Measurements from ENCODE around the gene WDR70. TPM values are rescaled to one million over a fixed set of nuclear protein-coding genes. Genes with fewer than 3 reads are reported as not detected.

The WDR70 gene
- polyA plus RNA-seq, 4 donors: 45.5 to 57.2 (median 55.1) TPM

DNA sequence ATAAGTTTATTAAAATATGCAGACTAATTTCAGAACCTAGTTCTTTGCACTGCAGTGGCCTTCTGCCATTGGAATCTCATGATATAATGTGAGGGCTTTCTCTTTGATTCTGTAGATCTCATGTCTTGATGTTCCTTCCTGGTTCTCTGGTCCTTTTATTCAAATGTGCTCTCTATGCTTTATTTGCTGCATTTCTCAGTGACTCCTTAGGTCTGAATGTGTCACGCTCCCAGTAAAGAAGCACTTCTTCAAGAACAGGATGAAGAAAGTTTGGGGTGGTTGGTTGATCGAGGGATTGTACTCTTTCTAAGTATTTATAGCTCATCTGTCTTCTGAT, 338.1 kb downstream of the WDR70 start:
- no peak for DNase-seq (ENCODE audit: low read depth in 4 of 4, low spot score in 3 of 4)

DNA sequence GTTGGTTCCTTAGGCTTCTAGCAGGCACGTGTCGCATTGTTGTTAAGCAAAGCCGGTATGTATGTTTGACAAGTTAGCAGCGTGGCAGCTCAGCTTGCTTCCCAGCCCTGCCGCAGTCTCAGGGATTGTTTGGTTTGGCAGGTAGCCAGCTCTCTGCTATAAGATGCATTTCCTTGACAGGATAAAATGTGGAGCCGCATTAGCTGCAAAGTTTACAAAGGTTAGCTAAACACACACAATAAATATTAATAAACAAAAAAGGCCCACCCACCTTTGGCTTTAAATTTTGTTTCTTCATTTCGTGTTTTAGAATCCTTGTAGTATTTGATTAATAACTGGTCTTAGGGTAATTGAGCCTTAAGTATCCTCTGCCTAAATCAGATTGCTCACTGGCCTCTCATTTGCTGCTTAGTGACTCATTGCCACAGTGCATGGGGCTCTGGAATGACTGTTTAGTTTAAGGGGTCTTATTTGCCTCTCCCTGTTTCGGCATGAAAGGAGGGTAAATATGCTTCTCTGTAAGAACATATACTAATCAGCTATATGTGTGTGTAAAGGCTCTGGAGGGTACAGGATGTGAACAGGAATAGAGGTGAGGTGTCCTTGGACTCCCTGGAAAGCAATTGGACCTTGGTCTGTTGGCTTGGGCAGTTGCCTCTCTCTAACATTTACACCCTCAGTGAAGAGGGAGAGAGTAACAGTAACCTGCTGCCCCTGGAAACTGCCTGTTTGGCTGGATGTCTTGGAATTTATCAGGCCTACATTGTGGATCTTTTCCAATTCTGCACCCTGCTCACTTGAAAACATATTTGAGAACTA, 338.7 kb downstream of the WDR70 start:
- peak; percentile 70 to 82 (median 72) for DNase-seq (ENCODE audit: low read depth in 4 of 4, low spot score in 3 of 4)

DNA sequence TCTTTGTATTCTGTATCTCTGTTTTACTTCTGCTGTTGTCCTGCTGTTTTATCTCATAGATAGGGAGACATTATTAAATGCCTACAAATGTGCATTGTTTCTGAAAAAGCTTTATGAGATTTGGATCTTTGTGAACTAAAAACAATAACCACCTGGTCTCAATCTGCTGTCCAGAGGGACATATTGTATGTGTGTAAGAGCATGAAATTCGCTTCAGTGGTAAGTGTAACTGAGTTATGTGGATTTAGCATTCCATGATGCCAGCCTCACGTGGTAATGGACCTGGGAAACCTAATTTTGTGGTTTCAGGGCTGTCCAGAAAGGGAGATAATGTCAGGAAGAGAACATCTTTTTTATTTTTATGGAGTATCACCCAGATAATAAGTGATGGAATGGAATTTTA, 341.4 kb downstream of the WDR70 start:
- DNase-seq (ENCODE audit: low read depth in 4 of 4, low spot score in 3 of 4): no peak

DNA sequence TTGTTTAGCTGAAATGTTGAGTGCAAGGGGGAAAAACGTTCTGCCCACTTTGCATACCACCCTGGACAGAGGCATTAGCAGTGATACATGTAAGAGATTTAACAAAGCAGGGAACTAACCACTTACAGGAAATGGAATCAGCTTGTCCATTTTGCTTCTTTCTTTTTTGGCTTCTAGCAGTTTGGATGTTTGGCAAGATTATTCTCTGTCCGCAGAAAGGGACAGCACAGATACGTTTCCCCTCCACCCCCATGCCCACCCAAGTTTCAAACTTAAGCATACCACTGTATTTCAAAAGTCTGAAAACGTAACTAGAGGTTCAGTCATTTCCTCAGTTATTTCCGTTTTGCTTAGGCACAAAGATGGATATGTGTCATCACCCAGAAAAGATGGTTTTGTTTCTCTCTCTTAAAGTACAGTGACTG, 342.3 kb downstream of the WDR70 start:
- no peak for DNase-seq (ENCODE audit: low read depth in 4 of 4, low spot score in 3 of 4)

DNA sequence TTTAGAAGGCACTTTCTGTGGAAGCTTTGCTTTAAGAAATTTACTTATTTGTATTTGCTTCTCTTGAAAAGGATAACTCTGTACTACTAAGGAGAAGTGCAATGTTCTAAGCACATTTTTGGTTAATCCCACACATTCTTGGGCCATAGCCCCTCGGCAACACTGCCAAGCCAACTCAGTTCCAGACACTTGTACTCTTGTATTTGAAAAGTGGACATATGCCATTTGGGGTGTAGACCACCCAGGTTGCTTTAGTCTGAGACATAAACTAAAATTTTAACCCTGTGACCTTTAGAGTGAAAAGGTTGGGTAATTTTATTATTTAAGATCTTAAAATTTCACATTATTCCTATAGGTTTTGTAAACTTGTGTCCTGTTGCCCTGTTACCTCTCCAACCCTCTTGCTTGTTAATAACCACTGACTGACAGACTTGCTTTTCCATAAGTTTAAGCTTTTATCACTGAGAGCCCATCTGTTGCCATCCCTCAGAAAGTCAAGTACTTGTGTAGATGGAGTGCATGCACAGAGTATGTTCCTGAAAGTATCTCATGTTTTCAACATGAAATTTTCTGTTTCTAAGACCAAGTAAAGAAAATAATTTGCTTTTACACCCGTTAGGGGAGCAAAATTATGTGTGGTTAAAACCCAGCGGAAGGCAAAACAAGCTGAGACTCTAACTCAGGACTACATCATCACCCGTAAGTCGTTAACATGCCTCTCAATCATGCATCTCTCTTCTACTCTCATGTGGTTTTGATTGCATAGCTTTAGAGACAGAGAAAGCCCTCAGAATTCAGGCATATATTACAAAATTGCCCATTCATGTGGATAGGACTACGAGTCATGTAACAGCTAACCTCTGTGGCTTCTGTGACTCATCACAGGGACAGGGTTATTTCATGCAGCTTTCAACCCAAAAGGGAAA, 343.4 kb downstream of the WDR70 start:
- no peak for DNase-seq (ENCODE audit: low read depth in 4 of 4, low spot score in 3 of 4)

DNA sequence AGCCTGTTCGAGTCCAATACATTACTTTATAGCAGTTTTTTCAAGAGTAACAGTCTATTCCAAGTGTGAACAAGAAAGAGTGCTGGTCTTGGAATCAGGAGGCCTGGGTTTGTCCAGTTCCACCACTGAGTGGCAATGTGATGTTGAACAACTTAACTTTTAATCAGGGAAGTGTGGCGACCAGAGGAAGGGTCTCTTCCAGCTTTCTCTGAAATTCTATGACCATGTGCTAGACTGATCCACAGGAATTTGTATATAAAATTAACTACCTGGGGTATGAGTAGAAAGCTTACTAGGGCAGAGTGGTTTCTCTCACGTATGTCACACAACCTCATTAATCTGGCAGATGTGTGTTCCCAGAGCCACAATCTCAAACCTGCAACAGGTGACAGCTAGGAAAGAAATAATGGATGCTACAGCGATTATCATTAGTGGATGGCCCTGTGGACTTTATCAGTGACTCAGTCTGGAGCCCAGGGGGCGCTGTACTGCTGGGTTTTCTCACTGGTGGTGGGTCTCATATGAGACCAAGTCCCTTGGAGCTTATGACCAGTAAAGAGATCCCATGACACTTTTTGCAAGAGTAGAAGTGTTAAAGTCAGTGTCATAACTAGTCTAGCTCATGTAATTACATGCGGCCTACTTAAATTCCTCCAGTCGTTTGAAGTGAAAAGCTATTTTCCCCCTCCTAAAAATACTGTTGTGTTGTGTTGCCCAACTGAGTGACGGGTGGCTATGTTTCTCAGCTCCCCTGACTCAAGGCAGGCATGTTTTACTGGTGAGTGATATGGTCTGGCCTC, 344.2 kb downstream of the WDR70 start:
- DNase-seq (ENCODE audit: low read depth in 4 of 4, low spot score in 3 of 4): no peak

DNA sequence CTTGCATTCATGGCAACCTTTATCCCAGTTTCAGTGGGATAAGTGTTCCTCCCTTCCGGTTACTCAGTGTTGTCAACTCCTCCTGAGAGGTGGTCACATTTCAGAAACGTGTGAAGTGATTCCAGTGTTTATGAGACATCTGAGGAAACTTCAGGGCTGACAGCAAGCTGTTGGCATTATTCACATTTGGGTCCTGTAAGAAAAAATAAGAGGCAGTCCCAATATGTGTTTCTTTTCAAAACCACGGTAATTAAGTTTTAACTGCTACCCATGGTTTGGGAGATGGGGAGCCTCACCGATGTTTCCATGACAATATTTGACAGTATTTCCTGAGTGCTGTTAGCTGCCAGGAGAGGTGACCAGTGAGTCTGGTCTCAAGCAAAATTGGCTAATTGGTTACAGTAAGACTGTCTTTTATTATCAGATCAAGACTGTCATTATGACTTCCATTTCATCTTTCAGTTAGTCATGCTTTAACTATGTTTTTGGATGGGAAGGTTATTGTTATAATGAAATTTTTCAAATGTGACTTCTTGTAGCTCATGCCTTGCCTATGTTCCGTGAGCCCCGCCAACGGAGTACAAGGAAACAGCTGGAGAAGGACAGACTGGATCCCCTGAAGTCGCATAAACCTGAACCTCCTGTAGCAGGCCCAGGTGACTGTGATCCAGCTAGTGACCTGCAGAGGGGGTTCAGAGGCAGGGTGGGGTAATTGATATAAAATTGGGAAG, 345.4 kb downstream of the WDR70 start:
- no peak for DNase-seq (ENCODE audit: low read depth in 4 of 4, low spot score in 3 of 4)

DNA sequence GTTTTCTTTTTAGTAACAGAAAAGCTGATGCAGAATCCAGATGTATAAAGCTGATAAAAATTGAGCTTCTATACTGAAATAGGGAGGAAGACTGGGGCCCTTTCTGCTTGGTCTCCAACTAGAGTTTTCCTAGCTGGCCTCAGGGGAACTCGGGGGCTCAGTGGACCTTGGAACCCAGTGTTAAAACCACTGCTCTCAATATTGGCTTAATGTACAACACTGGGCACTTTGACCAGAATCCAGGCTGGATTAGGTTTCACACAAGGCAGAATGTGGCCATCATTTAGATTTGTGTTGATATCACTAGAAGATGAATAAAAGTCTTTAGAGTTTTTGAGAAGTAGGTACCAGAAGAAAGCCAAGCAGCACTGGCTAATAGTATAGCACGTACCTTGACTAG, 346.1 kb downstream of the WDR70 start:
- DNase-seq (ENCODE audit: low read depth in 4 of 4, low spot score in 3 of 4): no peak

DNA sequence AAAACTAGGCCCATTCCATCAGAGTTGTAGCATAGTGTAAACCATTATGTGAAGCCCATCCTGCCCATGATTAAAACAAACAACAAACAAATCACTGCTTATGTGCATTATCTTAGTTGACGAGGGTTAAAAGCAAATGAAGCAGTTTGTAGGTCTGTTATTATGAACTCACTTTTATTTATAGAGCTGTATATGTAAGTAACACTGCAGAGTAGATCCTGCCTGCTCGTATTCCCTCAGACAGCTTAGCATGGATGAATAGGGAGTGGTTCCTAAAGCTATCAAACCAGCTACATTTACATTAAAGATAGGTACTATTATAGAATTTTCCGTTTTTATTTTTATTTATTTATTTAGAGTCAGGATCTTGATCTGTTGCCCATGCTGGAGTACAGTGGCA, 348.1 kb downstream of the WDR70 start:
- DNase-seq (ENCODE audit: low read depth in 4 of 4, low spot score in 3 of 4): no peak

DNA sequence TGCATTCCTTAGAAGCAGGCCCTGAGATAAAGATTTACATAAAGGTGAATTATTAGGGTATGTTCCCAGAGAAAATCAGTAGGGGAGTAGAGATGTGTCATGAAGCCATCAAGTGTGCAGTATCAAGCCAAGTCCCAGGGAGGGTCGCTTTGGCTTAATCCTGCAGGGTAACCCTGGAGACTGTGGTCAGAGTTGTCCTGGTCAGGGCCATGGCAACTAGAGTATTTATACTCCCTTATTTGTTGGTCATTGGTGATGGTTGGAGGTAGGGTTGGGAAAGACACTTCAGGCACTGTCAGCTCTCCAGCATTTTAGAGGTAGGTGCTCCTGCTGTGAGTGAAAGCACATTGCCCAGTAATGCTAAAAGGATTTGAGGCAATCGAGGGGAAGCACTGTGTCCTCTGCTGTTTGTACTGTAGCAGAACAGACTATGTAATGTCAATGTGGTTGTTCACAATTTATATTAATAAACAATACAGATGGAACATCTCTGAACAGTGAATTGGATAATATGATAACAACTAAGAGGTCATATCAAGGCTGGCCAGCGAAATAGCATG, 351.9 kb downstream of the WDR70 start:
- no peak for DNase-seq (ENCODE audit: low read depth in 4 of 4, low spot score in 3 of 4)

DNA sequence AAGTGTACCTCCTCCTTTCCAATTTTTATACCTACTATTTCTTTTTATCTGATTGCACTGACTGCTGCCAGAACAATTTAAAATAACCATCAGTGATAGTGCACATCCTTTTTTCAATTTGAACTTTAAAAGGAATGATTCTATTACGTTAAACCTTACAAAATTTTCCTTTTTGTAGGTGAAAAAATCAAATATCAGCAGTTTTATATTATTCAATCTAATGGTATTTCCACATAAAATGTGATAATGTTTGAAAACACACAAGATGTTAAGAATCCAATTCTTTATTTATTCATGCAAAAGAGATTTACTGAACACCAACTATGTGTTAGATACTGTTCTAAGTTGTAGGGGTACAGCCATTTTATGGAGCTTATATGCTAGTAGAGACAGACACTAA, 355.0 kb downstream of the WDR70 start:
- no peak for DNase-seq (ENCODE audit: low read depth in 4 of 4, low spot score in 3 of 4)

DNA sequence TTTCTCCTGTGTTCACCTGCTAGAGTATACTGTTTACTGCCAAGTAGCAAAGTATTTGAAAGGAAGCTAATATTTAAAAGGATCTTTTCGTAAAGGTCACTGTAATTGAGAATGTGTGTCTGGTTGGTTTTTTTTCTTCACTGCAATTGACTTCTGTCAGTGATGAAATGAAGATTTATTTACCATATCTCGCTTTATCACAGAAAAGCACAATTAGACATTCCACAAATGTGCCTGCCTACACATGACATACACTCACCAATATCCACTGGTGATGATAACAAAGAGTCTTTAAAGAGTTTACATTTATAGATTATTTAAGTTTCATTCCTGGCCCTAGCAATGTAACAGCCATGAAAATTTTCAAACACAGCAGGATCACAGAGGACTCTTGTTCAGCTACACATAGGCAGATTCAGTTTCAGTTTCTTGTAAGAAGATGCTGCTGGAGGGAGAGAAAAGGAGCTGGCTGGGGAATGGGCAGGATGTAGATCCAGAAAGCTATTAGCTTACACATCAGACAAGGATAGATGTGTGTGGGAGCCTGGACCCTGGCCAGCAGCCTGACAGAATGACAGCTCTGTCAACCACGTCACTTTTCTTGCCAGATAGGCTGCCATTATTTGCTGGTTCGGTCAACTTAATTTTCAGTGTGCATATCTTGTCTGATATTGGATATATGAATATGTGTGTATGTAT, 356.7 kb downstream of the WDR70 start:
- peak in 1 of 4 donors; percentile 25 for DNase-seq (ENCODE audit: low read depth in 4 of 4, low spot score in 3 of 4)

DNA sequence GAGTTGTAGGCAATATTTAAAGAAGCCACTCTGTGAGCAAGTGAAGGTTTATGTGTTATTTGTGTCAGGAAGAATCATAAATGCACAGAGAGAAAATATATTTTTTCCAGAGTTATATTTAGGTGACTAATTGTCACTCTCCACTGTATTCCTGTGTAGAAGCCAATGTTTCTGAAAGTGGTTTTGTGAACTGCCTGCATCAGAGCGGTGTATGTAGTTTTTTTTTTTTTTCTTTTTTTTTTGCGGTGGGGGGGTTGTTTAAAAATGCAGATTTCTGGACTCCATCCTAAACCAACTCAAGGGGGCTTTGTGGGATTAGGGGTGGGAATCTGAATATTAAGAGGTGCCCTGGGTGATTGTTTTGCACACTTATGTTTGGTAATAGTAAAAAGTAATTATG, 357.3 kb downstream of the WDR70 start:
- no peak for DNase-seq (ENCODE audit: low read depth in 4 of 4, low spot score in 3 of 4)

DNA sequence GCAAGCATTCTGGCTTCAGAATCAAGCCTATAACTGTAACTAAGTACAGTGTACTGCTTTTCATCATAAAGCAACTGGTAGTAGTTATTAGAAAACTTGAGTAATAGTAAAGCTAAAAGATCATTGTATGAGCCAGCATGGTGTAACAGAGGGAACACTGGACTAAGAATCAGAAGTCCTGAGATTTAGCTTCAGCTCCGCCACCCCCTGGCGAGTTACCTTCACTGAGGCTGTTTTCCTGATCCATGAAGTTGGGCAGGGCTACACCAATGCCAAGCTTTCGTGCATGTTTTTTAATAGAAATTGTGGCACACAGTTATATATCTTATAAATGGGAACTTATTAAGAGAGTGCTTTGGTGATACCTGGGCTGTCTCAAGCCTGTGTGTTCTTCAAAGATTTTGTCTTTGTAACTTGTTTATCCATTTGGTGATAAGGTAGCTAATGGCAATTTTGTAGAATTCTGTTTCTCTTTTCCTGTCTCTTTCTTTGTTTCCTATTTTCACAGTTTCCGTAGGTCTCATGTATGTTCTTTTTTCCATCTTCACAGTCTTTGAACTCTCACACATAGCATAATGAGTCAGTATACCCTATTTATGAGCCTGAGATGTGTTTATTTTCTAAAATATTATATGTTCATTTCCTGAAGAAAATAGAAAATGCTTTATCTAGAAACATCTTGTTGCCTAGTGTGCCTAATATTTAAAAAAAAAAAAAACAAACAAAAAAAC, 358.4 kb downstream of the WDR70 start:
- no peak for DNase-seq (ENCODE audit: low read depth in 4 of 4, low spot score in 3 of 4)

DNA sequence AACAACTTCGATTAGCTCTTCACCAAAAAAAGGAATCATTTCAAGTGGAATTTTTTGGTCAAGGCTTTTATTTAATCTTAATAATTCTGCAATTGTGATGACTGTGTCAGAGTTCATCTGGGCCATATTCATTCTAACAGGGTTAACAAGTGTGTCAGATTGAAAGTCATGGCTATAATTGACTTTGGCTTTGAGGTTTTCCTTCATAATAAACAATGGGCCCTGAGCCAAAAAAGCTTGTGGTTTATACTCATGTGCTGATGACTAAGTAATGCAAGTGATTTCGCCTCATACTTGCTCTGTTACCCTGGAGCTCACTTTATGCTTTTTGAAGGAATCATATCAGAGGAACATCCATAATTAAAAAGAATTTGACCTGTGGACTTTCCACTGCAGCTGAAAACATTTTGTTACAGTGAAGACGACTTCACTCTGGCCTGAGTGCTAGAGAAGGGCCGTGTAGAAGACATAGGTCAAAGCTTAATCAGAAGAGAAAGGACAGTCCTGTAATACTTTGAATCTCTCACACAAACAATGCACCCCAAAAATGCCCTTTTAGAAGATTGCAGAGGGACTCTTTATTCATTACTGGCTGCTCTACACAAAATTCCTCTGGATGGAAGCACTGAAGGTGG, 359.1 kb downstream of the WDR70 start:
- DNase-seq (ENCODE audit: low read depth in 4 of 4, low spot score in 3 of 4): peak in 1 of 4 donors; percentile 9

DNA sequence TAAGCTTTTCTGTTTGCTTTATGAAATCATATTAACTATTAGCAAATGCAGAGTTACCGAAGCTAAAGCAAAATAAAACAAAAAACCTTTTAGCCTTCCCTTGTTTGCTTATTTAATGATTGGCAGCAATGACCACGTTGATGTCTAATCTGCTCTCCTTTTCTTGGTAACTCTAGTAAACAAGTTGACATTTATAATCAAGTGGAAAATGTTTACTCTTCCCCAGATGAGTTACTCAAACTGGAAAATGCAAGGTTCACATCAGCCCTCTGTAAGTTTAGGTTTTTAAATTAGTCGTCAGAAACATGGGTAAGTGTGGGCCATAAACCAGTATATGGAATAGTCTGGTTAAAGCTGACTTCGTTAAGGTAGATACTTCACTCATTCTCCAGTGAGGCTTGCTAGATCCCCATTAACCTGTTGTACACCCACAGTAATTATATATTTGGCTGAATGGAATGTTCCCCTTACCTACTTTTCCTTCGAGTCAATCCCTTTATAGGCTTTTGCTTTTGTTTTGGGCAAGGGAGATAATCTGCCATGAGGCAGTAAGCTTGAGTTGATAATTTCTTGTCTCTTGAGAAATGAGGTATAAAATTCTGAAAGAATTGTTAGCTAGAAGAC, 359.9 kb downstream of the WDR70 start:
- no peak for DNase-seq (ENCODE audit: low read depth in 4 of 4, low spot score in 3 of 4)

DNA sequence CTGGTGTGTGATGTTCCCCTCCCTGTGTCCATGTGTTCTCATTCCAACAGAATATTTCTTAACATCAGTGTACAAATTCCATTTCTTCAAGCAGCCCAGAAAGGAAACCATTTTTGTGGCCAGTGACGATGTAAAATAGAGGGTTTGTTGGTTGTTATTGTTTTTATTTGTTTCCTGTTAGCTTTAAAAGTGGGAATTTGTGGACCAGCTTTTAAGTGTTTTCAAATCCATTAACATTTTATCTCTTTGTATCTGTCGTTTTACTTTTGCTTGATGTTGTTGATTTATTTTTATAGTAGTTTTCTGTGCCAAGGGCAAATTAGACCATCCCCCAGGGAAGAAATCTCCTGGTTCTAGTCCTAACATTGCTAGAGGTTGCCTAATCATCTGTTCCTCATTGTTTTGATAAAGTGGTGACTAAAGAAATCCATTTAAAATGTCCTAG, 360.7 kb downstream of the WDR70 start:
- DNase-seq (ENCODE audit: low read depth in 4 of 4, low spot score in 3 of 4): no peak
